Measurements from ENCODE around the gene MYT1. TPM values are rescaled to one million over a fixed set of nuclear protein-coding genes. Genes with fewer than 3 reads are reported as not detected.

MYT1 gene
- total and polyA plus RNA-seq, 2 of the 13 experiments (the other 11 are each of a cell fraction or from before 2014, with no cell fraction given), result 0.58 to 2.5 TPM

GRCh38 chr20:64223526-64224067 lies 59.3 kb downstream of the MYT1 start (continued):
- TF ChIP-seq MIER3 (CRISPR knock-in tag; IDR thresholded peaks at IDR 0.05; ENCODE audit: borderline replicate concordance), result peak; percentile 75
- TF ChIP-seq ZKSCAN8 (CRISPR knock-in tag; IDR thresholded peaks at IDR 0.05; ENCODE audit: borderline replicate concordance), result no peak
- TF ChIP-seq SAP130 (CRISPR knock-in tag; IDR thresholded peaks at IDR 0.05; ENCODE audit: low read depth), result peak; percentile 27; the same call in 1 of the 2 replicates
- TF ChIP-seq TARDBP (CRISPR knock-in tag; IDR thresholded peaks at IDR 0.05), result peak; percentile 47; the same call in 1 of the 2 replicates
- peak; percentile 30; the same call in 1 of the 2 replicates for TF ChIP-seq GFI1 (CRISPR knock-in tag; IDR thresholded peaks at IDR 0.05; ENCODE audit: borderline replicate concordance)
- no peak for TF ChIP-seq ZNF761 (CRISPR knock-in tag; conservative IDR thresholded peaks at IDR 0.05)
- TF ChIP-seq ZNF441 (CRISPR knock-in tag; IDR thresholded peaks at IDR 0.05; ENCODE audit: borderline replicate concordance), result no peak
- TF ChIP-seq TMF1 (CRISPR knock-in tag; IDR thresholded peaks at IDR 0.05; ENCODE audit: low read depth), result no peak
- TF ChIP-seq, protein P1, sequence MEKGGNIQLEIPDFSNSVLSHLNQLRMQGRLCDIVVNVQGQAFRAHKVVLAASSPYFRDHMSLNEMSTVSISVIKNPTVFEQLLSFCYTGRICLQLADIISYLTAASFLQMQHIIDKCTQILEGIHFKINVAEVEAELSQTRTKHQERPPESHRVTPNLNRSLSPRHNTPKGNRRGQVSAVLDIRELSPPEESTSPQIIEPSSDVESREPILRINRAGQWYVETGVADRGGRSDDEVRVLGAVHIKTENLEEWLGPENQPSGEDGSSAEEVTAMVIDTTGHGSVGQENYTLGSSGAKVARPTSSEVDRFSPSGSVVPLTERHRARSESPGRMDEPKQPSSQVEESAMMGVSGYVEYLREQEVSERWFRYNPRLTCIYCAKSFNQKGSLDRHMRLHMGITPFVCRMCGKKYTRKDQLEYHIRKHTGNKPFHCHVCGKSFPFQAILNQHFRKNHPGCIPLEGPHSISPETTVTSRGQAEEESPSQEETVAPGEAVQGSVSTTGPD (CRISPR knock-in tag; IDR thresholded peaks at IDR 0.05), result no peak
- peak; percentile 47; the same call in 1 of the 2 replicates for TF ChIP-seq SNAI1 (CRISPR knock-in tag; IDR thresholded peaks at IDR 0.05; ENCODE audit: borderline replicate concordance)
- no peak for TF ChIP-seq CCAR2 (optimal IDR thresholded peaks at IDR 0.05; ENCODE audit: low read depth, low read length)
- TF ChIP-seq FIP1L1 (IDR thresholded peaks at IDR 0.05; ENCODE audit: borderline replicate concordance, insufficient read depth, low read depth, low read length), result no peak
- TF ChIP-seq ZNF781 (CRISPR knock-in tag; IDR thresholded peaks at IDR 0.05; ENCODE audit: borderline replicate concordance, not compliant biosample characterization), result no peak
- no peak for TF ChIP-seq MED8 (CRISPR knock-in tag; IDR thresholded peaks at IDR 0.05; ENCODE audit: insufficient replicate concordance)
- TF ChIP-seq ZNF567 (CRISPR knock-in tag; IDR thresholded peaks at IDR 0.05; ENCODE audit: borderline replicate concordance), result 0 out of 2 replicates have a peak, but pooled peaks have one; percentile 63
- no peak for TF ChIP-seq E2F2 (CRISPR knock-in tag; IDR thresholded peaks at IDR 0.05; ENCODE audit: borderline replicate concordance)
- TF ChIP-seq GLI4 (CRISPR knock-in tag; IDR thresholded peaks at IDR 0.05; ENCODE audit: borderline replicate concordance), result peak; percentile 92
- peak; percentile 32; the same call in 1 of the 2 replicates for TF ChIP-seq NR2F6 (IDR thresholded peaks at IDR 0.05)
- TF ChIP-seq NR2F6 (CRISPR knock-in tag; IDR thresholded peaks at IDR 0.05), result peak; percentile 83
- no peak for TF ChIP-seq HMGXB3 (CRISPR knock-in tag; IDR thresholded peaks at IDR 0.05; ENCODE audit: borderline replicate concordance)
- TF ChIP-seq ZNF263 (CRISPR knock-in tag; IDR thresholded peaks at IDR 0.05), result 0 out of 2 replicates have a peak, but pooled peaks have one; percentile 26
- no peak for TF ChIP-seq ELF1 (CRISPR knock-in tag; IDR thresholded peaks at IDR 0.05)
- TF ChIP-seq SUZ12 (IDR thresholded peaks at IDR 0.05; ENCODE audit: low read depth, low read length), result peak; percentile 16; the same call in 1 of the 2 replicates
- TF ChIP-seq SMAD3 (CRISPR knock-in tag; IDR thresholded peaks at IDR 0.05), result no peak

All from HepG2 (cell line).